GM12891 (cell line): ENCODE measurements around the gene SMG9.

Experiments used
- POLR2A ChIP-seq: IDR thresholded peaks from 2 replicates; pipeline ENCODE4 v1.6.1; 2011; ENCODE audit warnings: low read depth, low read length, control low read depth
- POLR2AphosphoS5 ChIP-seq: IDR thresholded peaks from 2 replicates; pipeline ENCODE4 v1.6.1; 2011; ENCODE audit warnings: low read depth, low read length, control low read depth
- SPI1 ChIP-seq: IDR thresholded peaks from 2 replicates; pipeline ENCODE4 v1.6.1; 2011; ENCODE audit warnings: low read depth, low read length, control low read depth

- TF ChIP-seq POLR2A (no peak), POLR2AphosphoS5 (no peak), SPI1 (no peak)
Measured at GRCh38 chr19:43690444-43690843, 64.3 kb downstream of the SMG9 start.
